ENCODE measurements around the gene TBPL2.
"Not testable (repeated sequence)": the region's sequence is repeated elsewhere in the genome, so short reads cannot be mapped to it uniquely, and the experiment has no call there.

The TBPL2 gene

GRCh38 chr14:55438066-55438683 is 2.2 kb downstream of the TBPL2 start:
- DNase-seq, result peak; percentile 62

GRCh38 chr14:55436931-55437330 is 3.5 kb downstream of the TBPL2 start:
- DNase-seq, result no peak

- no peak for DNase-seq
Measured at GRCh38 chr14:55436519-55436918, 3.9 kb downstream of the TBPL2 start.

GRCh38 chr14:55434805-55435174 is 5.6 kb downstream of the TBPL2 start:
- DNase-seq, result no peak

GRCh38 chr14:55433880-55434804 is 6.3 kb downstream of the TBPL2 start:
- DNase-seq, result no peak

GRCh38 chr14:55432628-55433027 is 7.8 kb downstream of the TBPL2 start:
- DNase-seq, result no peak

- DNase-seq, result peak; percentile 50
Measured at GRCh38 chr14:55430024-55430690, 10.3 kb downstream of the TBPL2 start.

GRCh38 chr14:55427439-55427838 is 13.0 kb downstream of the TBPL2 start:
- no peak for DNase-seq

- no peak for DNase-seq
Measured at GRCh38 chr14:55426891-55427290, 13.5 kb downstream of the TBPL2 start.

- DNase-seq, result no peak
Measured at GRCh38 chr14:55425091-55425490, 15.3 kb downstream of the TBPL2 start.

- no peak for DNase-seq
Measured at GRCh38 chr14:55423969-55424368, 16.4 kb downstream of the TBPL2 start.

GRCh38 chr14:55422338-55422737 is 18.1 kb downstream of the TBPL2 start:
- DNase-seq, result not testable (repeated sequence)

- no peak for DNase-seq
Measured at GRCh38 chr14:55419663-55420062, 20.8 kb downstream of the TBPL2 start.

GRCh38 chr14:55418411-55418810 is 22.0 kb downstream of the TBPL2 start:
- peak; percentile 23 for DNase-seq

GRCh38 chr14:55417955-55418354 is 22.5 kb downstream of the TBPL2 start:
- DNase-seq, result no peak

- DNase-seq, result peak; percentile 5
Measured at GRCh38 chr14:55416866-55417265, 23.6 kb downstream of the TBPL2 start.

GRCh38 chr14:55414551-55414950 is 25.9 kb downstream of the TBPL2 start:
- DNase-seq, result no peak

- DNase-seq, result peak; percentile 16
Measured at GRCh38 chr14:55412676-55413075, 27.7 kb downstream of the TBPL2 start.

GRCh38 chr14:55411426-55412389 is 28.7 kb downstream of the TBPL2 start, which contains the start of gene ATG14:
ATG14 (minus strand) TSS chr14:55411830; CDS start chr14:55411822, 8 bp downstream.
- DNase-seq, result peak; percentile 97

- peak; percentile 20 for DNase-seq
Measured at GRCh38 chr14:55410876-55411275, 29.5 kb downstream of the TBPL2 start.

GRCh38 chr14:55404173-55404854 is 36.1 kb downstream of the TBPL2 start:
- DNase-seq, result no peak

GRCh38 chr14:55401751-55402150 is 38.7 kb downstream of the TBPL2 start:
- DNase-seq, result no peak
